ENCODE data around the gene C1orf21.

The C1orf21 gene

DNA sequence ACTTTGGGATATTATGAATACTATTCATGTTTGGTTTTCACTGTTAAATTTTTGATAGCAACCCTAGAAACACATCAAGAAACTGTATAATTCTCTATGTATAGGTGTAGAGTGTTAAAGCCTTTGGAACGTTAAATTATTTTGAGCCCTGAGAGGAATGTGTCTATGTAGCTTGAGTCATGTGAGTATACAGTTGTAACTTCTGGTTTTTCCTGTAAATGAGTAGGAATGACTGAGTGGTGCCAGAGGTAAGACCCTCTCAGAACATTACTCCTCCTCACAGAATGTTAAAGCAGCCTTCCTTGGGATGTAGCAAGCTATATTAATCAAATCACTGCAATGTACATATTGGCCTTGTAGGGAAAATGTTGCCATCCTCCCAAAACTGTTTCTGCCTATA lies 69.0 kb downstream of the C1orf21 start:
- no peak for DNase-seq

DNA sequence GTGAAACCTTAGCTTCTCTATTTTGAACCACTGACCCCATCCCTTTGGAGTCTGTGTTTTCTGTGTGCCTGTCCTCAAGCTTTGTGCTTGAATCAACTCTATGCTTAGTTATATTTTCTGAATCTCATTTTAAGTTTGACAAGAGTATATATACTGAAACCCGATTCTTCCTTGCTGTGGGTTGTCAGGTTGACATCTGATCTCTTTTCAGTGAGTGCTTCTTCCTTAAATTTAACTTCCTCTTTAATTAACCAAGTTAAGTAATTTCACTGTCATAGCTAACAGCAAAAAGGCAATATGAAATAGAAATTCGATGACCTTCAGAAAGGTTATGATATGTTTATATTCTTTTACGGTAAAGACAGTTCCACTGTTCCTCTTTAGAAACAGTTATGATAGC lies 69.4 kb downstream of the C1orf21 start:
- DNase-seq = no peak

DNA sequence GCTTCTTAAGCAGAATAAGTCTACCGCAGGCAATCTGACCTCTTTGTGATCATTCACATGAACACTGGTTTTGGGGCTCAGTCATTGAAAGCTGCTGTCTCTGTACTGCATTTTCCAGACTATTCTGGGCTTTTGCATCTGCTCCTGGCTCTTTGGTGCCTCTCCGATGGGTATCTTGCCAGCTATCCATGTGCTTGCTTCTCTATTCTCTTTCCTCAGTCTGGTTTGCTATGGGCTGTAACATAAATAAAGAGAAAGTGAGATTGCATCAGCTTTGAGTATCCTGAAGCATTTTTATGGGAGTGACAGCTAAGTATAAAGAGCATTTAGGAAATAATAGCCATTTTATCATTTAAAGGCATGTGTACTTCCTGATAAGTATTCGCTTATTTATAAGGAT lies 70.7 kb downstream of the C1orf21 start:
- no peak for DNase-seq

DNA sequence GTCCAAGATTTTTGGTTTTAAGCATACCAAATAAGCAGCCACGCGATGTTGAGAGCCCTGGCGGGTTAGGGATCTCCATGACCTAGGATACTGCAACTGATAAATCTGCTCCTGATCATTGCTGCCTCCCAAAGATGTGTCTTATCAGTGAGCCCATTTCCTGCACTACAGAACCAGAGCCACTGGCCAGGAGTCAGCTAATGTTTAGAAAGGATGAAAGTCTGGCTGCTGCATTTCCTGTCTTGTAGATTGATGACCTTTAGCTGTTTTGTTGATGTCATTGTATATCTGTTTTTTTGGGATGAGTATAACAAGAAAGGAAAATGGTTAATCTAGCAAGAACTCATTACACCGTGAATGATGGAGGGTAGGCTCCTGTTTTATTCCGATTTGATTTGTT lies 74.5 kb downstream of the C1orf21 start:
- DNase-seq = no peak

DNA sequence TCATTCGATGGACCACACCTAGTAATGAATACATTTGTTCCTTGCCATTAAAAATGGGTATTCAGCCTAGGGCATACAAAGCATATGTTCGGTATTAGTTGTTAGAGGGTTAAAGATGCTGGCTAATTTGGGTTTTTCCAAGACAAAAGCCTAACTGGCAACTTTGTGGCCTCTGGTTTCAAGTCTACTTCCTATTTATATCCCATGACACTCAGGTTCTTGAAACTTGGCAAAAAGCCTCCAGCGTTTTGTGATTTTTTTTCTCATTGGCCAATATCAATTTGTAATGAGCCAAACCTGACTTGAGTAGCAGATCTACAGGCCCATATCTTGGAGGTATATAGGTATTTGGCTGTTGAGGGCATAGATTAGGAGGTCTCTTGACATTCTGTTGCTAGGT lies 75.3 kb downstream of the C1orf21 start:
- no peak for DNase-seq

DNA sequence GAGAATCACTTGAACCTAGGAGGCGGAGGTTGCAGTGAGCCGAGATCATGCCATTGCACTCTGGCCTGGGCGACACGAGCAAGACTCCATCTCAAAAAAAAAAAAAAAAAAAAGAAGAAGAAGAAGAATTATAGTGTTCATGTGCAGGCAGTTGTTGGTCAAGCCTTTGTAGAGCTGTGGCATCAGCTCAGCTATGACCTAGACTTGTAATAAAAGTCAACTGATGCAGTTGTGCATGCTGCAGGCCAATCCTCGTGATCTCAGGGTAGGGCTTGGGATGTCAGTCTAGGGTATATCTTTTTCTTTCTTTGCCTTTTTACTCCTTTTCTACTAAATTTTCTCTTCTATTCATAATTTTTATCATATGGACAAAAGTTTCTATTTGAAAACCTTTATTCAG lies 76.2 kb downstream of the C1orf21 start:
- DNase-seq = no peak

DNA sequence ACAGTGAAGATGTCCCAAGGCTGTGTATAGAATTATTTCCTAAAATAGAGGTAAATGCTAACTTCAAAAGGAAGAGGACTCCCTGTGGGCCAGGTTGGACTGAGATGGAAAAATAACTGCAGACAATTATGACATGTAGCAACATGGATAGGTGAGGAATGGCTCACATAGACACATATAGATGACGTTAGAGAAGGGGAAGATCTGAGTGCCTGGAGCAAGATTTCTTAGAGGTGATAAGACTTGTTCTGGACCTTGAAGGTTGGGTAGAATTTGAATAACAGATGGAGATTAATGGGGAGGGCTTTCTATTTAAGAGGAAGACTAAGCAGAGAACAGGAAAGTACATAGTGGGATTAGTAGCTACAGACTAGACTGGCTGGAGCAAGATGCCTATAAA lies 76.9 kb downstream of the C1orf21 start:
- no peak for DNase-seq

DNA sequence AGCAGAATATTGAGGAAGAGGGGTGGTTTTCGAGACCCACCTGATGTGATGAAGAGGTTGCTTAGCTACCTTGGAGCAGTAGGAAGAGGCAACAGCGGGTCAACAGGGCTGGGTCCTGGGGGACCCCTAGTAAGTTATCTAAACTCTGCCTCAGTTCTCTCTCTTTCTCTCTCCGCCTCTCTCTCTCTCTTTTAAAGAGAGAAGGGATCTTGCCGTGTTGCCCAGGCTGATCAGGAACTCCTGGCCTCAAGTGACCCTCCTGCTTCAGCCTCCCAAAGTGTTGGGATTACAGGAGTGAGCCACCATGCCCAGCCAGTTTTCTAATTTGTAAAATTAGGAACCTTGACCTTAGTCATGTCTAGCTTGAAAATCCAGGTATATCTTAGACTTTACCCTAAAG lies 77.9 kb downstream of the C1orf21 start:
- no peak for DNase-seq

DNA sequence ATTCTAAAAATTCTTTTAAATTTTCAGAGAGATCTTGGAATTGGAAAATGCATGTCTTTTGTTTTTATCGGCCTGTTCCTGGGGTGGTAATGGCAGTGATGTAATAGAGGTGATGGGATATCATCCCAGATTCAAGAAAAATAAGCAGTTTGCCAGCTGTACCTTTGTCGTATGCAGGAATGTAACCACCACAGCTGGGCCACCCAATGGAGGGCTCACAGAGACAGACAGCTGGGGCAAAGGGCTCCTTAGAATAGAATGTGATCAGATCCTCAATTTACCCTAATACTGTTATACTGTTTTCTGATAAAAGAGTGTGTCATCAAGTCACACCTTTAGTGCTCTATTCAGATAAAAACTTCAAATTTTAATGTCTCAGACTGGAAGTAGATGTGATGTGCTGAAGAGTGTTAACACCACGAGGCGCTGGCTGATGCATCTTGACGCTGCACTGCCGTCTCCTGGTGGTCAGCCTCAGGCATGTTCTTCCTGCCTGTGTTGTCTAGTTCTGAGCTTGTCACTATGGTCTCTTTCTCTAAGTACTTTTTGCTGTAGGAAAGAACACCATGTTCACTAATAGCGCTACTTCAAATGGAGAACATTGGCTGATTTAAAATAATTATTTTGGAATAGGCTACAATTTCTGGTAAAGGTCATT lies 78.8 kb downstream of the C1orf21 start:
- DNase-seq = no peak

DNA sequence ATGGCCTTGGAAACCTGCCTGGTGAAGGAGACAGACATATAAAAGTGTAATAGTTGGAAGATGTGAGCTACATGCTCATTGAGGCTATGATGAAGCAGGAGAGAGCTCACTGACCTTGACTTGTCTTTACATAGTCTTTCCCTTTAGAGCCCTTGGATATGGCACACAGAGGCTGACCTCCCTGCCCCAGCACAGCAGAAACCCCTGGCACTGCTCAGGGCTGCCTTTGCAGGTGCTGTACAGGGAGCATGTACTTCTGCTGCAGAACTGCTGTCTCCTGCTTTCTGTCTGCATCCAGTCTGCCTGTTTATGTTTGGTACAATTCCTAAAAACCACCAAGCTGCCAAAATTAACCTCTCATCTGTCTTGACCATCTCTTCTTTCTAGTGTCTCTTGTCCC lies 80.5 kb downstream of the C1orf21 start:
- no peak for DNase-seq

DNA sequence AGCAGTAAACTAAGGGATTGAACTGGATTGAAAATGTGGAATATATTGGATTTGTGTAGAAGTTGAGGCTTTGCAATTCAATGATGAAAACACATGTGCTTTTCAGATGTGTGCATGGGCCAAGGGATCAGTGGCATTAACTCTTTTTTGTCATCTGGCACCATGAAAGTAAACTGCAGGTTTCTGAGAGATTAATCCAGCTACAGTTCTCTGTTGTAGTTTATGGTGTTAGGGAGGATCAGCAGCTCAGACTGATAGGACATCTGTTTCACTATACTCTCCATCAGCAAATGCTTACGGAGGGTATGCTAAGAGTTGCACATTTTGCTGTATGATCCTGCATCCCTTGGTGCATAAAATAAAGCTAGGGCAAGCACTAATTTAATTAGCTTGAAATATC lies 82.6 kb downstream of the C1orf21 start:
- no peak for DNase-seq

DNA sequence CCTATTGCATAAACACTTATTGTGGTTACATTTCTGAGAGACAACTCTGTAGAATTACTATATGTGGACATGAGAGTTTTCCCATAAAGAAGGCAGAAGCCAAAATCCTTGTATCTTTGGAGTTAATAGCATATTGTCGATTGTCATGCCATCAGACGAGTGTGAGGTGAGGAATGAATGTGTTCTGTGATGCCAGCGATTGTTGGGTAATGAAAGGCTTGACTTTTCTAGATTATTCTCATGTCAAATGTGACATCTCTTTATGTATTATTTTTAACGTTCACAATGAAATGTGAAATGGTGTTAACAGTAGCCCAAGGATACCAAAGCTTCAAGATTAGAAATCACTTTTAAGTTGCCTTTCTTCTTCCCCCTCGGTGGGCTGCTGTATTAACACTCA lies 84.9 kb downstream of the C1orf21 start:
- no peak for DNase-seq

DNA sequence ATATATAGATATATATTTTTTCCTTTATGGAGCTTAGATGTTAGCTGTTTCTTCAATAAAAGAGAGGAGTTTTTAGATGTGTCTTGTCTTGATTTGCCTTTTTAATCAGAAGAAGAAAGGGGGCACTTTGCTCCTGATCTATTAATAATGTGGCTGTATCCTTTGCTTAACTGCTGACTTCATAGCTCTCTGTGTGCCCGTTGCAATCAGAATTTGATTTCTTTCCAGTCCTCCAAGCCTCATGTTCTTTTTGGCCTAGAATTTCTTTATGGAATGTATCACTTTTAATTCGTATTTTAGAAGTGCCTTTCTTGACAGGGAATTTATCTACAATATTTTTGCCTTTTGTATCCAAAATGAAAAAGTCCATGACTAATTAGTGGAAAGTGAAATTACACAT lies 85.3 kb downstream of the C1orf21 start:
- no peak for DNase-seq

DNA sequence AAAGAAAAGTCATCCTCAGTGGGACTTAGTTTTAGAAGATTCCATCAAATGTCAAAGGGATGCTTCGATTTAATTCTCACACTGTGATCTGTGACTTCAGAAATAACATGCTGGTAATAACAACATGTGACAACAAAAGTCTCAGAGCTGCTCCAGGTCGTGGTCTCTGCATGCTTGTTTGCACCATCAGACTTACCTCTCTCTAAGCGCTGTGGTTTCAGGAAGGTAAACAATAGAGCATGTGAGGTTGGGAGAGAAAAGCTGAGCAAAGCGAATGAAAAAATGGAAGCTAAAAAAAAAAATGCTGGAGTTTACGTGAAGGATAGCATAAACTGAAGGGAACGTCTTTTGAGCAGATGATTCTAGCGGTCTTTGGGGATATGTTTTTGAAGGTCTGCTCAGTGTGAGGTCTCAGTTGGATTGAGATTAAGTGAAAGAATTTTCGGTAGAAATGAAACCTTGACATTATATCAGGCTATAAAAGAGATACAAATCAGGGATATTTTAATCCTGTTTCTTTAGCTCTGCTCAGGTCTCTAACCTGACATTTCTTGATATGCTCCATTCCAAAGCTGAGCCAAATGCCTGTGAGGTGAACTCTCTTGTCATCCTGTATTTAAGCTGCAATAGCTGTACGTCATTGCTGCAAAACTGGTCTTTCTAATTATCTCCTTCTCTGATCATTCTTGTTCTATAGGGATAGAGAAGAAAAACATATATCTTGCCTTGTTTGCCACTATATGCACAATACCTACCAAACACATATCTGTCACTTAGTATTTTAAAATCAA lies 86.5 kb downstream of the C1orf21 start:
- no peak for DNase-seq

DNA sequence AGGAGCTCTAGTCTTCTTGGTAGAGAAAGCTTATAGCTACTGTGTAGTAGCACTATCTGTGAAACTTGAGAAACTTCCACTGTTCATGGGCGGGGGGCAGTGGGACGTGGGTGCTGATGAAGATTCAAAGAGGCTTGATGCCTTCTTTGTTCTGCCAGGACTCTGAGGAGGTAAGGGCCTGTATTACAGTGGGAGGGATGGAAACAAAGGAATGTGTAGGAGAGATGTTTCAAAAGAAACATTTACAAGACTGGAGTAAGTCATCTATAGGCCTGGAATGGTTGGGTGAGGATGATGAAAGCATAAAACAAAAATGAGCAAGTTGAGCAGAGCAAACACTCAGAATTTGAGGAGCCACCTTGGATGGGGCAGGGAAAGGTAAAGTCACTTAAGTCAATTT lies 89.4 kb downstream of the C1orf21 start:
- no peak for DNase-seq

DNA sequence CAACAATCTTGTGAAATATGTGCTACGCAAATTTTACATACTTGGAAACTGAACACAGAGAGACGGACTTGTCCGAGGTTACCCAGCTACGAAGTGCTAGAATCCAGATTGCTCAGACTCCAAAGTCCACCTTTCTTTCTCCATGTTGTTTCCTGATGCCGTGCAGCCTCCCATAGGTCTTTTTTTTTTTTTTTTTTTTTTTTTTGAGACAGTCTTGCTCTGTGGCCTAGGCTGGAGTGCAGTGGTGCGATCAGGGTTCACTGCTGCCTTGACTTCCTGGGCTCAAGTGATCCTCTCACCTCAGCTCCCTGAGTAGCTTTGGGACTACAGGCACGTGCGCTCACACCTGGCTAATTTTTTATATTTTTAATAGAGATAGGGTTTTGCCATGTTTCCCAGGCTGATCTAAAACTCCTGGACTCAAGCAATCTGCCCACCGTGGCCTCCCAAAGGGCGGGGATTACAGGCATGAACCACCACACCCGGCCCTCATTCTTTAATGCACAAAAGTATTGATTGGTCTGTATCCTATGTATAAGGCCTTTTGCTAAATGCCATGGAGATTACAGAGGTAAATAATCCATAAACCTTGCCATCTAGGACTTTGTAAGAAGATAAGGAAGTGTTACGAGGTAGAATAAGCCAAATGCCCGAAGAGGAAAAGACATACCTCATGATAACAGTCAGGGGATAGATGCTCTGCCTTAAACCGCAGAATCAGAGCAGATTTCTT lies 92.8 kb downstream of the C1orf21 start:
- no peak for DNase-seq

DNA sequence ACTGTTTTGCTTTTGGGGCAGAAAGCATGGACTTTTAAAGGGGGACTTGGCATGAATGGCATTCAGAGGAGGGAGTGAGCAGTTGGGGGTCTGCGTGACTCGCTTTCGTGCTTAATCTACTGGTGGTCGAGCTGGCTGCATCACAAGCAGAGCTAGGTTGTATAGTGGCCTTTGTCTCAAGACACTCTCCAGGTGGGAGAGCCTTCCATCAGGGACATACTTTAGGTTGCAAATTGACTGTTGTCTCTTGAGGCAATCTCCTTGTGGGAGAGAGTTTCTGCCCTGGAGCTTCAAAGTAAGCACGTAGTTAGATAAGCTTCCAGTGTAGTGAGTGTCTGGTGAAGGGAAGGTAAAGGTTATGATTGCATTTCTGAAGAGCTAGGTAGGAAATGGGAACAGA lies 93.9 kb downstream of the C1orf21 start:
- no peak for DNase-seq

DNA sequence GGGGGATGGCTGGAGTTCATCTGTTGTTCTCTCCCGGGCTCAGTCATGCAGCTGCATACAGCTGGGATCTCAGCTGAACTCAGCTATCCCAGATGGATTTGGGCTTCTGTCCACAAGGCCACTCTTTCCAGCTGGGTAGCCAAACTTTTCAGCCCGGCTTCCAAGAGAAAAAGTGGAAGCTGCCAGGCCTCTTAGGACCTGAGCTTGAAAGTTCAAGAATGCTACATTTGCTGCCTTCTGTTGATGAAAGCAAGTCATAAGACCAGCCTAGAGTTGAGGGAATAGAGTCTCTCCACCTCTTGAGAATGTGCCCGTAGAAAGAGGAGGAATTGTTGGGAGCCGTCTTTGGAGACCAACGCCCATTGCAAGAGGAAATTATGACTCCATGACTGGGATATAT lies 95.3 kb downstream of the C1orf21 start:
- DNase-seq = no peak

DNA sequence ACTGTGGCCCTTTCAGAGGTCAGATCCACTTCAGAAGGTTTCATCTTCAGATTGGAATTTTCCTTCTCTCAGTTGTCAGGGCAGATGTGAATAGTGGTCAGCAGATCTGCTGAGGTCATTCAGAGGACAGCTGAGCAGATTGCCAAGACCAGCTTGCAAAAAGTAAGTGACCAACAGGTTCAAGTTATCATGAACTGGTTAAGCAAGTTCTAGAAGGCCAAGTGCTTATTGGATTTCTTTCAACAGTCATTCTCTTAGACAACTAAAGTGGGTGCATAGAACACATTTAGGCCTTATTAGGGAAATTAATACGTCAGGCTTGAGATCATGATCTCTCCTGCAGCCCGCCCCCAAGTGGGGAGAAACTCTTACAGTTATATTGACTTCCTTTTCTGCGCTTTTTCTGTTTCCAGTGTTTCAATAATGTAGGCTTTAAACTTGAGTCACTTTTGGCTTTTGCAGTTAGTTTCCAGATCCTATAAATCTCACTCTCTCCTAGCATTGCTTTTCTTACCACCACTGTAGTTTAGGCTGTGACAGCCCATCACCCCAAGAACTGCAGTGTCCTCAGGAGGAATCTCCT lies 96.4 kb downstream of the C1orf21 start:
- no peak for DNase-seq

DNA sequence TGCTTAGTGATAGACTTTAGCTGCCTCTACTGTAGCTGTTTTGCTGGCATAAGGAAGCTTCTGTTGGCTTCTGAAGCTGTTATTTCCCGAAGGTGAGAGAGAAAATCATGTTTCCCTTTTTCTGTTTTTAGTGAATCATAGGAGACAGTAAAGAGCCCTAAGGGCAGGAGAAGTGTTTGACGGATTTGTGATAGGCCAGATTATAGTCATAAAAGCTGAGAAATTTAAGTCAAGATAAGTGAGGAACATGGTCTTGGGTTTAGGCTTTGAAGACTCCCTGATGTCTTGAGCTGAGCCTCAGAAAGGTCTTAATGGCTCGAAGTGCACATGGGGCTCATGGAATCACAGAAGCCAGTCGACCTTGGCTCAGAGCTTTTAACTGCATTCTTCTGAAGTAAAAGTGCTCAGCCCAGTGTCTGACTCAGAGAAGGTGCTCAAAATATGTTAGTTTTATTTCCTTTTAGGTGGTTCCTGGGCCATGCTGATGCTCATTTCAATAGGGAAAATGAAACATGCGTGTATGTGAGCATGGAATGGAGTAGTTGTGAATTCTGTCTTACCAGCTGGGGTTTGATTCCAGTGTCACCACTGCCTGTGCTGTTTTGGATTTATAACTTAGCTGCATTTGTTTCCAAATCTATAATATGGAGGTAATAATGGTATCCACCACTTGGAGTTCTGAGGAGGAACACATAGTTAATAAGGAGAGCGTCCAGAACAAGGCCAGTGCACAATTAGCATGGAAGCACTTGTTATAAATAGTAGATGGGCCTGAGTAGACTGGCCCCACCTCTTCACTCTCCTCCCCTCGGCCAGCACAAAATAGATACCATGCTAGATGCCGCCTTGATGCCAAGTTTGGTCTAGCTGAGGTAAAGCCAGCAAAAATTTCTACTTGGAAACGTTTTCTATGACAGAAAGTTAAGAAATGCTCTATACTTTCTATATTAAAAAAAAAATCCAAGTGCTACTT lies 99.2 kb downstream of the C1orf21 start:
- DNase-seq = no peak

DNA sequence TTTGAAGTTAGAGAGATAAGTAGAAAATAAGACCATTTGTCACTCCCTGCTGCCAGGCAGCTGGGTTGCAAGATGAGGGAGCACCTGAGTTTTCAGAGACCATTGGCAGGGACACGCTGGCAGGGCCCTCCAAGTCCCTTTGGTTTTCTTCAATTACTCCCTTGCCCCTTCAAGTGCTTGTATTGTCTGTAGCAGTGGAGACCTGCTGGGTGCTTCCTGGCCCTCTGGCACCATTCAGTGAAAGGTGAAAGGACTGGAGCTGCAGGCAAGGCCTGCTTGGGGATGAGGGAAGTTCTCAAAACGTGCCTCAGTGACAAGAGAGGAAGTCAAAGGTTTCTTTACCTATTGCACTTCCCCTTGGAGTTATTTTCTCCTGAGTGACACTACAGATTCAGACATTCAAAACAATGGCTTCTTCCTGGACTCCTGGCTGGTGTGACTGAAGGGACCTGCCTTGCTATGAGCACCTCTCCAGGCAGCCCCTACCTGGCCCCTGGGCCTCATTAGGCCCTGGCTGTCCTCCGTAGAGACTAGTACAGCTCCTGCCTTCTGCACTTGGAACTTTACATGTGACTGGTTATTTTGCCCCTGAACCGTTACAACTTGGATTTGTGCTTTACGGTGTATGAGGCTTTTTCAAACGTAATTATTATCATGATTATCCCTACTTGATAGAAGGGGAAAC lies 100.1 kb downstream of the C1orf21 start:
- no peak for DNase-seq

Measured in stimulated activated naive CD4-positive, alpha-beta T cell treated with Interleukin-2 at 50 U/mL for 16 hours (primary cell).